HepG2 (cell line): ENCODE results near the gene HMGN1. TPM values are rescaled to one million over a fixed set of nuclear protein-coding genes. Genes with fewer than 3 reads are reported as not detected.

Source experiments
- DNMT3B ChIP-seq: conservative IDR thresholded peaks from 2 replicates; pipeline ENCODE4 v1.6.1; 2016; ENCODE audit warnings: missing biosample characterization, control low read depth
- MATR3 ChIP-seq: sonication (generic); formaldehyde crosslinking; IDR thresholded peaks from 2 replicates; pipeline ENCODE4 v1.4.0; 2020; ENCODE audit warnings: missing genetic modification reagents
- MAX ChIP-seq: IDR thresholded peaks from 2 replicates; pipeline ENCODE4 v1.6.1; 2012; ENCODE audit warnings: inconsistent platforms
- MEIS1 ChIP-seq: sonication (generic); formaldehyde crosslinking; IDR thresholded peaks from 2 replicates; pipeline ENCODE4 v1.9.0; 2021; ENCODE audit warnings: mild to moderate bottlenecking, missing genetic modification reagents, moderate library complexity, borderline replicate concordance
- NFYB ChIP-seq: sonication (generic); formaldehyde crosslinking; IDR thresholded peaks from 2 replicates; pipeline ENCODE4 v1.4.0; 2020; ENCODE audit warnings: missing genetic modification reagents
- NKX3-1 ChIP-seq: sonication (generic); formaldehyde crosslinking; IDR thresholded peaks from 2 replicates; pipeline ENCODE4 v1.5.0; 2020; ENCODE audit warnings: missing genetic modification reagents
- TCF12 ChIP-seq, 2 experiments: fragments of 450-650 bp in 1 of 2; sonication (generic) in 1 of 2; formaldehyde crosslinking in 1 of 2; IDR thresholded peaks; 2 replicates each; pipeline versions ENCODE4 v1.6.1 to v1.8.0; 2017 to 2022; ENCODE audit warnings: antibody characterized with exemption in 1 of 2, mild to moderate bottlenecking in 1 of 2, missing genetic modification reagents in 1 of 2, moderate library complexity in 1 of 2
- U2AF1 ChIP-seq: fragments of 200-400 bp; formaldehyde crosslinking; optimal IDR thresholded peaks from 2 replicates; pipeline ENCODE3; 2017; ENCODE audit warnings: mild to moderate bottlenecking, low read depth, low read length
- XBP1 ChIP-seq: sonication (generic); formaldehyde crosslinking; IDR thresholded peaks from 2 replicates; pipeline ENCODE4 v1.5.0; 2020; ENCODE audit warnings: missing genetic modification reagents
- ZIK1 ChIP-seq: sonication (generic); formaldehyde crosslinking; IDR thresholded peaks from 2 replicates; pipeline ENCODE4 v1.5.0; 2020; ENCODE audit warnings: mild to moderate bottlenecking, low read depth, missing genetic modification reagents, borderline replicate concordance
- ZNF383 ChIP-seq: sonication (generic); formaldehyde crosslinking; IDR thresholded peaks from 2 replicates; pipeline ENCODE4 v1.4.0; 2020; ENCODE audit warnings: missing genetic modification reagents, mild to moderate bottlenecking, borderline replicate concordance
- ZNF570 ChIP-seq: sonication (generic); formaldehyde crosslinking; IDR thresholded peaks from 2 replicates; pipeline ENCODE4 v1.4.0; 2020; ENCODE audit warnings: mild to moderate bottlenecking, missing genetic modification reagents, borderline replicate concordance
- ZNF775 ChIP-seq: sonication (generic); formaldehyde crosslinking; IDR thresholded peaks from 2 replicates; pipeline ENCODE4 v1.4.0; 2020; ENCODE audit warnings: missing genetic modification reagents, mild to moderate bottlenecking, moderate library complexity, borderline replicate concordance
- polyA plus RNA-seq, 8 experiments: library from polyadenylated mRNA; depleted of rRNA in 3 of 8; stranded (reverse) in 7 of 8; unstranded in 1 of 8; fragments of >200 nt; fragmentation: Illumina TruSeq in 4 of 8; extraction: Trizol in 4 of 8; gene quantifications; 2 replicates each; pipeline versions ENCODE4 v1.2.1 to v1.2.3, GENCODE V29; 2011 to 2016; ENCODE audit warnings: low read depth in 4 of 8, missing spikeins in 1 of 8, mixed read lengths in 1 of 8; ENCODE audit not compliant: insufficient read depth in 1 of 8
- total RNA-seq, 5 experiments: library from RNA; depleted of rRNA; stranded (reverse); fragments of >200 nt; fragmentation: Illumina TruSeq; extraction: Trizol; gene quantifications; 2 replicates each; pipeline ENCODE4 v1.2.3, GENCODE V29; 2016; ENCODE audit warnings: low read depth in 1 of 5
- TF ChIP-seq, protein P1 (sequence below): sonication (generic); formaldehyde crosslinking; IDR thresholded peaks from 2 replicates; pipeline ENCODE4 v1.4.0; 2020; ENCODE audit warnings: mild to moderate bottlenecking, missing genetic modification reagents
- TF ChIP-seq, protein P2 (sequence below): IDR thresholded peaks from 2 replicates; pipeline ENCODE4 v1.6.1; 2016; ENCODE audit warnings: missing compliant biosample characterization, missing genetic modification reagents, borderline replicate concordance
- TF ChIP-seq, protein P3 (sequence below): IDR thresholded peaks from 2 replicates; pipeline ENCODE4 v1.6.1; 2016; ENCODE audit warnings: missing compliant biosample characterization, missing genetic modification reagents, borderline replicate concordance

The HMGN1 gene
- total and polyA plus RNA-seq, 2 of the 13 experiments (the other 11 are each of a cell fraction or from before 2014, with no cell fraction given), result 104 to 286 TPM

DNA sequence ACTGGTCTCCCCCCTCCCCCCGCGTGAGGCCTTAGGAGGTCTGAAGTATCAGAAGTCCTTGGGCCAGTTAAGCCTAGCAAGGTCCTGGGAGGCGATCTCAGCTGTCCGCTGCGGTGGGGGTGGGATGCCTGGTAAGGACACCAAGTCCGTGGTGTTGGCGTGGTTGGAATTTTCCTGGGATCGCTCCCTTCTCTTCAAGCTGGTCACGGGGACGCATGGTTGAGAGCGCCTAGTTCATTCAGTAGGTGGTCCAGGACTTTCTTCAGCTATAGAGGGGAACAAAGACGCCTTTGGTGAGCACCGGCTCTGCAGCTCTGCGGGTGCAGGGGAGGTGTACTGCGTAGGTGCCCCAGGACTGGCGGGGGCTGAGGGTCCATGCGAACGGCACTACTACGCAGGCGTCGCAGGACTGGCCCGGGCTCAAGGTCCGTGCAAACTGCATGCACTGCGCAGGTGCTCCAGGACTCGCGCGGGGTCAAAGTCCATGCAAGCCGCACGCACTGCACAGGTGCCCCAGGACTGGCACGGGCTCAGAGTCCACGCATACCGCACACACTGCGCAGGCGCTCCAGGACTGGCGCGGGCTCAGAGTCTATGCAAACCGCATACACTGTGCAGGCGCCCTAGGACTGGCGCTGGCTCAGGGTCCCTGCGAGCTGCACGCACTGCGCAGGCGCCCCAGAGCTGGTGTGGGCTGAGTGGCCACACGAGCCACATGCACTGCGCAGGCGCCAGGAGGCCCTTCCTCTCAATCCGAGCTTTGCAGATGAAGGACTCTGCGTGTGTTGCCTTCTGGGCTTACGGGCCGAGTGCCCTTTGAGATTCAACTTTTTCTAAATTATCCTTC lies 36.6 kb upstream of the HMGN1 start (continued):
- TF ChIP-seq MEIS1 (CRISPR knock-in tag), result peak; percentile 45; the same call in 1 of the 2 replicates
- TF ChIP-seq MAX, result peak; percentile 79
- TF ChIP-seq ZNF570 (CRISPR knock-in tag), result no peak
- TF ChIP-seq U2AF1, result no peak
- TF ChIP-seq NKX3-1 (CRISPR knock-in tag), result 0 out of 2 replicates have a peak, but pooled peaks have one; percentile 24
- TF ChIP-seq, protein P1, sequence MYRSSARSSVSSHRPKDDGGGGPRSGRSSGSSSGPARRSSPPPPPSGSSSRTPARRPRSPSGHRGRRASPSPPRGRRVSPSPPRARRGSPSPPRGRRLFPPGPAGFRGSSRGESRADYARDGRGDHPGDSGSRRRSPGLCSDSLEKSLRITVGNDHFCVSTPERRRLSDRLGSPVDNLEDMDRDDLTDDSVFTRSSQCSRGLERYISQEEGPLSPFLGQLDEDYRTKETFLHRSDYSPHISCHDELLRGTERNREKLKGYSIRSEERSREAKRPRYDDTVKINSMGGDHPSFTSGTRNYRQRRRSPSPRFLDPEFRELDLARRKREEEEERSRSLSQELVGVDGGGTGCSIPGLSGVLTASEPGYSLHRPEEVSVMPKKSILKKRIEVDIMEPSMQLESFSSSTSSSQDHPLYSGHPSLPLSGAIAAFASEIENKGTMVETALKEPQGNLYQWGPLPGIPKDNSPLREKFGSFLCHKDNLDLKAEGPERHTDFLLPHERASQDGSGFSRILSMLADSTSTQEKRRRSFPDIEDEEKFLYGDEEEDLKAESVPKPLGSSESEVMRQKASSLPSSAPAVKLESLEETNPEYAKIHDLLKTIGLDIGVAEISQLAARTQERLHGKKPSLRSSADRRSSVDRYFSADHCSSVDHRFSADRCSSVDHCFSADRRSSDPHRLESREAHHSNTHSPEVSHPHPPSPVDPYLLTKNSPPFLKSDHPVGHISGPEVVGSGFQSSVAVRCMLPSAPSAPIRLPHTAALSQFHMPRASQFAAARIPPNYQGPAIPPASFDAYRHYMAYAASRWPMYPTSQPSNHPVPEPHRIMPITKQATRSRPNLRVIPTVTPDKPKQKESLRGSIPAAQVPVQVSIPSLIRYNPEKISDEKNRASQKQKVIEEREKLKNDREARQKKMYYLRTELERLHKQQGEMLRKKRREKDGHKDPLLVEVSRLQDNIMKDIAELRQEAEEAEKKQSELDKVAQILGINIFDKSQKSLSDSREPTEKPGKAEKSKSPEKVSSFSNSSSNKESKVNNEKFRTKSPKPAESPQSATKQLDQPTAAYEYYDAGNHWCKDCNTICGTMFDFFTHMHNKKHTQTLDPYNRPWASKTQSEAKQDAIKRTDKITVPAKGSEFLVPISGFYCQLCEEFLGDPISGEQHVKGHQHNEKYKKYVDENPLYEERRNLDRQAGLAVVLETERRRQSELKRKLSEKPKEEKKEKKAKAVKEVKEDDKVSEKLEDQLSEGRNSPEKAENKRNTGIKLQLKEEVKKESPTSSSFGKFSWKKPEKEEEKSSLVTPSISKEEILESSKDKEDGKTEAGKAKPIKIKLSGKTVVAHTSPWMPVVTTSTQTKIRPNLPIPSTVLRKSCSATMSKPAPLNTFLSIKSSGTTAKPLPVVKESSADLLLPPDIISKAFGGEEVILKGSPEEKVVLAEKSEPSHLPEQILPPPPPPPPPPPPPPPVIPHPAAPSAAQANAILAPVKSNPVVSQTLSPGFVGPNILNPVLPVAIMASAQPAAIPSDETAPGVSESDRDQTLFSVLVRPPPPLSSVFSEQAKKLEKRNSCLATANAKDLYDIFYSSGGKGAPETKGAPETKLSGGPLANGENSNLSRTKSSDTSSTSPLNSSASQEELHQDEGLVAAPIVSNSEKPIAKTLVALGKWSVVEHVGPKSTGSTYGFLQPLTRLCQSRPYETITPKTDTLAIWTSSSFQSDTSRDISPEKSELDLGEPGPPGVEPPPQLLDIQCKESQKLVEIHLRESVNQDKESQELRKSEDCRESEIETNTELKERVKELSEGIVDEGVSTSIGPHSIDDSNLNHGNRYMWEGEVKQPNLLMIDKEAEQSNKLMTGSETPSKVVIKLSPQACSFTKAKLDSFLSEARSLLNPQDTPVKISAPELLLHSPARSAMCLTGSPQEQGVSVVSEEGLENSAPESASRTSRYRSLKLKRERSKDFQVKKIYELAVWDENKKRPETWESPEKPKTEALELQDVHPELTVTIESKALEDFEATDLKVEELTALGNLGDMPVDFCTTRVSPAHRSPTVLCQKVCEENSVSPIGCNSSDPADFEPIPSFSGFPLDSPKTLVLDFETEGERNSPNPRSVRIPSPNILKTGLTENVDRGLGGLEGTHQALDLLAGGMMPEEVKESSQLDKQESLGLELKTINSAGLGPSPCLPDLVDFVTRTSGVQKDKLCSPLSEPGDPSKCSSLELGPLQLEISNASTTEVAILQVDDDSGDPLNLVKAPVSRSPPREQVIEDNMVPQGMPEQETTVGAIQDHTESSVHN (CRISPR knock-in tag), result peak; percentile 34; the same call in 1 of the 2 replicates
- TF ChIP-seq NFYB (CRISPR knock-in tag), result no peak
- no peak for TF ChIP-seq MATR3 (CRISPR knock-in tag)
- TF ChIP-seq, protein P2, sequence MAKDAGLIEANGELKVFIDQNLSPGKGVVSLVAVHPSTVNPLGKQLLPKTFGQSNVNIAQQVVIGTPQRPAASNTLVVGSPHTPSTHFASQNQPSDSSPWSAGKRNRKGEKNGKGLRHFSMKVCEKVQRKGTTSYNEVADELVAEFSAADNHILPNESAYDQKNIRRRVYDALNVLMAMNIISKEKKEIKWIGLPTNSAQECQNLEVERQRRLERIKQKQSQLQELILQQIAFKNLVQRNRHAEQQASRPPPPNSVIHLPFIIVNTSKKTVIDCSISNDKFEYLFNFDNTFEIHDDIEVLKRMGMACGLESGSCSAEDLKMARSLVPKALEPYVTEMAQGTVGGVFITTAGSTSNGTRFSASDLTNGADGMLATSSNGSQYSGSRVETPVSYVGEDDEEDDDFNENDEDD (CRISPR knock-in tag), result peak; percentile 81
- no peak for TF ChIP-seq ZIK1
- TF ChIP-seq XBP1 (CRISPR knock-in tag), result no peak
- TF ChIP-seq TCF12 (IDR thresholded peaks at IDR 0.05), result no peak
- TF ChIP-seq TCF12 (CRISPR knock-in tag; IDR thresholded peaks at IDR 0.05), result no peak
- no peak for TF ChIP-seq DNMT3B
- TF ChIP-seq ZNF775, result no peak
- TF ChIP-seq, protein P3, sequence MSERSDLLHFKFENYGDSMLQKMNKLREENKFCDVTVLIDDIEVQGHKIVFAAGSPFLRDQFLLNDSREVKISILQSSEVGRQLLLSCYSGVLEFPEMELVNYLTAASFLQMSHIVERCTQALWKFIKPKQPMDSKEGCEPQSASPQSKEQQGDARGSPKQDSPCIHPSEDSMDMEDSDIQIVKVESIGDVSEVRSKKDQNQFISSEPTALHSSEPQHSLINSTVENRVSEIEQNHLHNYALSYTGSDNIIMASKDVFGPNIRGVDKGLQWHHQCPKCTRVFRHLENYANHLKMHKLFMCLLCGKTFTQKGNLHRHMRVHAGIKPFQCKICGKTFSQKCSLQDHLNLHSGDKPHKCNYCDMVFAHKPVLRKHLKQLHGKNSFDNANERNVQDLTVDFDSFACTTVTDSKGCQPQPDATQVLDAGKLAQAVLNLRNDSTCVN (CRISPR knock-in tag), result no peak
- TF ChIP-seq ZNF383, result no peak
